GM19455 (cell line): Measurements from ENCODE around the gene HPD.
"Not testable (repeated sequence)": the region's sequence is repeated elsewhere in the genome, so short reads cannot be mapped to it uniquely, and the experiment has no call there.

Experiments
- ATAC-seq: cut with Tn5 transposase; IDR thresholded peaks from one replicate; pipeline ENCODE4 v1.9.1; 2021; ENCODE audit not compliant: unreplicated experiment

Gene HPD

GRCh38 chr12:121866331-121866730 is 7.7 kb upstream of the HPD start:
- ATAC-seq, result no peak

- ATAC-seq, result no peak
Measured at GRCh38 chr12:121861636-121862254, 3.1 kb upstream of the HPD start.

- not testable (repeated sequence) for ATAC-seq
Measured at GRCh38 chr12:121860699-121861098, 2.0 kb upstream of the HPD start.

GRCh38 chr12:121860257-121860656 is 1.6 kb upstream of the HPD start:
- no peak for ATAC-seq

GRCh38 chr12:121858318-121858661 is 369 bp downstream of the HPD start:
- ATAC-seq, result no peak

- no peak for ATAC-seq
Measured at GRCh38 chr12:121857322-121858246, 1.1 kb downstream of the HPD start.

GRCh38 chr12:121852392-121852791 is 6.3 kb downstream of the HPD start:
- ATAC-seq, result not testable (repeated sequence)

- no peak for ATAC-seq
Measured at GRCh38 chr12:121849665-121850064, 9.0 kb downstream of the HPD start.

GRCh38 chr12:121849211-121849610 is 9.4 kb downstream of the HPD start:
- ATAC-seq, result no peak

GRCh38 chr12:121845701-121846100 is 13.0 kb downstream of the HPD start:
- no peak for ATAC-seq

GRCh38 chr12:121843236-121843982 is 15.2 kb downstream of the HPD start:
- ATAC-seq, result no peak

GRCh38 chr12:121839993-121840761 is 18.5 kb downstream of the HPD start:
- no peak for ATAC-seq

- ATAC-seq, result peak; percentile 94
Measured at GRCh38 chr12:121839106-121839992, 19.3 kb downstream of the HPD start.

GRCh38 chr12:121838126-121838525 is 20.5 kb downstream of the HPD start:
- ATAC-seq, result no peak

GRCh38 chr12:121837680-121838079 is 21.0 kb downstream of the HPD start:
- no peak for ATAC-seq

GRCh38 chr12:121831571-121832245 is 27.0 kb downstream of the HPD start:
- ATAC-seq, result no peak

- no peak for ATAC-seq
Measured at GRCh38 chr12:121830588-121831265, 27.9 kb downstream of the HPD start.

GRCh38 chr12:121830134-121830533 is 28.5 kb downstream of the HPD start:
- no peak for ATAC-seq
